Uterus (tissue), 2 donors: Measurements from ENCODE around the gene TMEM272.

ENCODE experiments used
- CTCF ChIP-seq, 4 experiments: fragments of 200-600 bp in 2 of 4; fragments of 450-650 bp in 2 of 4; sonication (generic) in 2 of 4; IDR thresholded peaks; one replicate each; pipeline ENCODE4 v1.5.1; 2016 to 2019; ENCODE audit warnings: antibody characterized with exemption in 4 of 4, mild to moderate bottlenecking in 2 of 4, moderate library complexity in 1 of 4
- POLR2A ChIP-seq, 2 donors: fragments of 450-650 bp; IDR thresholded peaks; one replicate each; pipeline ENCODE4 v1.6.1; 2016; ENCODE audit warnings: antibody characterized with exemption in 2 of 2, mild to moderate bottlenecking in 1 of 2, moderate library complexity in 1 of 2

- TF ChIP-seq CTCF (IDR thresholded peaks at IDR 0.05), result peak in 3 of 4 experiments; percentile 23 to 49 (median 34)
- TF ChIP-seq POLR2A (IDR thresholded peaks at IDR 0.05), result no peak
Observed at GRCh38 chr13:51832471-51833152, 12.4 kb downstream of the TMEM272 start.
